G401 (cell line): ENCODE measurements around the gene FCHO1. TPM values are rescaled to one million over a fixed set of nuclear protein-coding genes. Genes with fewer than 3 reads are reported as not detected.
A peak's percentile ranks its signal among the peaks of the same experiment; 100 is the strongest.

Source experiments
- DNase-seq: peaks from one replicate; pipeline ENCODE4 v3.0.0-alpha.2; 2015; ENCODE audit warnings: low spot score
- in situ Hi-C: cut with HindIII; loops from 2 replicates; pipeline ENCODE4 v1.10.0; 2016; ENCODE audit warnings: low sequenced_read_pairs, mixed read lengths
- total RNA-seq: library from RNA; depleted of rRNA; stranded (reverse); fragments of >200 nt; shearing (Covaris generic); gene quantifications from 2 replicates; pipeline ENCODE4 v1.2.3, GENCODE V29; 2014; rRNA removed

Gene FCHO1
- 4.9 and 9.3 TPM in 2 replicates for total RNA-seq

- in situ Hi-C loops, result no loop called here
- DNase-seq, result no peak
These were observed at the start of gene FCHO1 for GRCh38 chr19:17751103-17751911. Gene FCHO1 (plus strand): TSS chr19:17751477. CDS start chr19:17755165, 3,688 bp downstream.

- in situ Hi-C loops, result no loop called here
- DNase-seq, result peak; percentile 43
These were observed 47.3 kb upstream of the FCHO1 start for GRCh38 chr19:17703824-17704463.

- peak; percentile 91 for DNase-seq
- in situ Hi-C loops, result no loop called here
These were observed 44.5 kb upstream of the FCHO1 start for GRCh38 chr19:17706750-17707181.

- in situ Hi-C loops, result no loop called here
- DNase-seq, result no peak
These were observed 39.4 kb upstream of the FCHO1 start for GRCh38 chr19:17711851-17712250.

- in situ Hi-C loops, result no loop called here
- no peak for DNase-seq
These were observed 34.9 kb upstream of the FCHO1 start for GRCh38 chr19:17716309-17716929.

- DNase-seq, result no peak
- in situ Hi-C loops, result no loop called here
These were observed 32.7 kb upstream of the FCHO1 start for GRCh38 chr19:17718550-17718946.

GRCh38 chr19:17718947-17719711, 32.1 kb upstream of the FCHO1 start, which contains the start of gene MAP1S:
Gene MAP1S (plus strand): TSS chr19:17719480. CDS start chr19:17719503, 23 bp downstream.
- in situ Hi-C loops, result no loop called here
- DNase-seq, result peak; percentile 66

- no peak for DNase-seq
- in situ Hi-C loops, result no loop called here
These were observed 31.4 kb upstream of the FCHO1 start for GRCh38 chr19:17719730-17720400.

GRCh38 chr19:17720440-17720839, 30.8 kb upstream of the FCHO1 start:
- in situ Hi-C loops, result no loop called here
- DNase-seq, result no peak

- in situ Hi-C loops, result no loop called here
- DNase-seq, result no peak
These were observed 30.1 kb upstream of the FCHO1 start for GRCh38 chr19:17721111-17721628.

- DNase-seq, result no peak
- in situ Hi-C loops, result no loop called here
These were observed 29.5 kb upstream of the FCHO1 start for GRCh38 chr19:17721821-17722220.

- DNase-seq, result no peak
- in situ Hi-C loops, result no loop called here
These were observed 28.5 kb upstream of the FCHO1 start for GRCh38 chr19:17722655-17723240.

- no peak for DNase-seq
- in situ Hi-C loops, result no loop called here
These were observed 26.6 kb upstream of the FCHO1 start for GRCh38 chr19:17724655-17725054.

GRCh38 chr19:17725422-17726078, 25.7 kb upstream of the FCHO1 start:
- DNase-seq, result no peak
- in situ Hi-C loops, result no loop called here

GRCh38 chr19:17726136-17726741, 25.0 kb upstream of the FCHO1 start:
- no peak for DNase-seq
- in situ Hi-C loops, result no loop called here

- DNase-seq, result no peak
- in situ Hi-C loops, result no loop called here
These were observed 24.1 kb upstream of the FCHO1 start for GRCh38 chr19:17726964-17727773.

GRCh38 chr19:17727843-17728242, 23.4 kb upstream of the FCHO1 start:
- in situ Hi-C loops, result no loop called here
- no peak for DNase-seq
